ENCODE measurements around the gene AMBN. TPM values are rescaled to one million over a fixed set of nuclear protein-coding genes. Genes with fewer than 3 reads are reported as not detected.

Gene AMBN
- total and polyA plus RNA-seq, 7 donors, result not detected

DNA sequence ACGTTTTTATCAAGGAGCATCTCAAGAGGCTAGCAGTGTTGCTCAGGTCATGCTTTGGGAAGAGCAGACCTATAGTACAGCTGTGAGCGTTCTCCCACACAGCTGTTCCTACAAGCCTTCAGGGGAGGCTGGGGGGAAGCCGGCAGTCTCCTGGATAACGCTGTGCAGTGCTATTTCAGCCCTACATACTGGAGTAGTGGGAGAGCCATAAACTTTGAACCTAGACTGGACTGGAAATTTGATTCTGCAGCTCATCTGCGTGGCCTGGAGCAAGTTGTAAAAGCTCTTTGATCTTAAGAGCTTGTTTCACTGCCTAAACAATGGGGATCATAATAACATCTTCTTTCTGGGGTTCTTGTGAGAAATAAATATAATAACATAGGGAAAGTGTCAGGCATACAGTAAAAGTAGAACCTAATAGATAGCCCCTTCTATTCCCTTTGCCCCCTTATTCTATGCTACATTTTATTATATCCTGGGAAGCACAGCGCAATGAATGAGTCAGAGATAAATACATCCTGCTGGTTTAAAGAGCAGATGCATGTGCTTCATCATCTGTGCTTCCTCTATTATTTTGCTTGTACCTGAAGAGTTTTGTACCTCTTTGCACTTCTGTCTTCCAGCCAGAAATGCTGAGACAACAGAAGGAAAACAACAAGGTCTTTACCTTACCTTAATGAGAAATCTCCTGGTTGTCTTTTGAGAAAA, 14.7 kb upstream of the AMBN start:
- Histone ChIP-seq H3K4me3 (no peak overlapping the region), H3K9me3 (no peaks in the 10 kb centered on the region), H3K36me3 (ENCODE audit: insufficient read depth in 1 of 2, low read depth in 1 of 2) (no peaks in the 10 kb centered on the region), H3K27me3 (ENCODE audit: insufficient read depth in 3 of 3, low read length in 2 of 3) (no peaks in the 10 kb centered on the region), H3K4me1 (no peaks in the 10 kb centered on the region), H3K27ac (no peak overlapping the region)
- intact Hi-C loops (cut with DNase I), result no loop called here
- TF ChIP-seq, protein P1, sequence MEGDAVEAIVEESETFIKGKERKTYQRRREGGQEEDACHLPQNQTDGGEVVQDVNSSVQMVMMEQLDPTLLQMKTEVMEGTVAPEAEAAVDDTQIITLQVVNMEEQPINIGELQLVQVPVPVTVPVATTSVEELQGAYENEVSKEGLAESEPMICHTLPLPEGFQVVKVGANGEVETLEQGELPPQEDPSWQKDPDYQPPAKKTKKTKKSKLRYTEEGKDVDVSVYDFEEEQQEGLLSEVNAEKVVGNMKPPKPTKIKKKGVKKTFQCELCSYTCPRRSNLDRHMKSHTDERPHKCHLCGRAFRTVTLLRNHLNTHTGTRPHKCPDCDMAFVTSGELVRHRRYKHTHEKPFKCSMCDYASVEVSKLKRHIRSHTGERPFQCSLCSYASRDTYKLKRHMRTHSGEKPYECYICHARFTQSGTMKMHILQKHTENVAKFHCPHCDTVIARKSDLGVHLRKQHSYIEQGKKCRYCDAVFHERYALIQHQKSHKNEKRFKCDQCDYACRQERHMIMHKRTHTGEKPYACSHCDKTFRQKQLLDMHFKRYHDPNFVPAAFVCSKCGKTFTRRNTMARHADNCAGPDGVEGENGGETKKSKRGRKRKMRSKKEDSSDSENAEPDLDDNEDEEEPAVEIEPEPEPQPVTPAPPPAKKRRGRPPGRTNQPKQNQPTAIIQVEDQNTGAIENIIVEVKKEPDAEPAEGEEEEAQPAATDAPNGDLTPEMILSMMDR (IDR thresholded peaks at IDR 0.05), result no peak
- ATAC-seq, result no peak
- WGBS, 3 donors, result 21 to 26% (median 22%) methylated on average over 6 of the region's 6 CpGs
- no peak for DNase-seq

DNA sequence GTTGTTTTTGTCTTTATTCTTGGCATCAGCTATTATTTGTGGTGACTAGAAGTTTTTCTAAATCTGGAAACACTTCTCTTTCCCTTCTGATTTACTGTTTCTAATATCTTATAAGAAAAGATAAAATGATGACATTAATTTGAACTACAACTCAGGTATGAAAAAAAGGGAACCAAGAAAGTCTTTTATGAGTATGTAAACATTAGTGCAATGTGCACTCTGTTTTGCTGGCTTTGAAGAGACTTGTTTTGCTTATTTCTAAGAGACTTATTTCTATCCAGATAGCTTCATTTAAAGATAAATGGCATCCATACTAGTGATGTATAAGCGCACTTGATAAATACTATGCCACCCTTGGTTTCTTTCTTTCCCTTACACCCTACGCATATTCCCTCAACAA, 10.1 kb upstream of the AMBN start:
- no peaks in the 10 kb centered on the region for H3K4me1 ChIP-seq
- WGBS, 3 donors, result 71 to 94% (median 93%) methylated on average over 2 of the region's 2 CpGs
- ATAC-seq (no peak), DNase-seq (no peak)
- H3K27ac ChIP-seq, result no peak overlapping the region
- no peaks in the 10 kb centered on the region for H3K27me3 ChIP-seq (ENCODE audit: insufficient read depth in 3 of 3, low read length in 2 of 3)
- intact Hi-C loops (cut with DNase I), result no loop called here
- H3K4me3 ChIP-seq, result no peak overlapping the region
- H3K9me3 ChIP-seq, result no peaks in the 10 kb centered on the region
- no peaks in the 10 kb centered on the region for H3K36me3 ChIP-seq (ENCODE audit: insufficient read depth in 1 of 2, low read depth in 1 of 2)
- TF ChIP-seq, protein P1 (IDR thresholded peaks at IDR 0.05), result no peak

DNA sequence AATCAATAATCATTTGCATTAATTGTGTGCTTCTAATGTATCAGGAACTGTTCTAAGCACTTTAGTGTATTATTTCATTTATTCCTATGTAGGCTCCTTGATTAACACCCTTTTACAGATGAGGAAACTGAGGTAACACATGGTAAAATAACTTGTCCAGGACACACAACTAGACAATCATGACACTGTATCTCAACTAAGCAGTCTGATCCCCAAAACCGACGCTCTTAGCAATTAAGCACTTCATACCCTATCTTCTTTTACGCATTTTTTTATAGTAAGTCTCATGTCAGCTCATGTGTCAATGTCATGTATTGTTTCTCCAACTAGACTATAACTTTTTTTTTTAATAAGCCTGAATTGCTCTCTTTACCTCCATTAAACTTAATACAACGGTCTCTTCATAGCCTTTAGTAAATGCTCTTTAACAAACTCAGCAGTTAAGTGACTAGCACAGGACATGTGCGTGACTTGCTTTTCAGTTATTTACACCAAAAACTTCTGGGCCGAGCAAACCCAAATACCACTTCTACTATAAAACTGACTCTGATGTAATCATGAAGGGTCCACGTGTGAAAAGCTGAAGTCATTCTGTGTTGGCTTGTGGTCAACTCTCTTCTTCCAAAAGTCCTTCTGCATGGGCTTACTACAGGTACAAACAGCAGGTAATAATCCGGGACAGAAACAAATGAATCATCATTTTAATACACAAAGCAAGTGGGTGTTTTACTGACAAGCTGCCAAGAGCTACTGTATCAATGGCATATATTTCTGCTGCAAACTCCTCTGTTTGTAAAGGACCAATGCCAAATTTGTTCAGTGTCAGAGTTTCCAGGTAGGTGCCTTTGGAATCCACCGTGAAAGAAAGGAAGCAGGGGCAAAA, 7.9 kb upstream of the AMBN start:
- WGBS, 3 donors, result 67 to 75% (median 74%) methylated on average over 9 of the region's 9 CpGs
- DNase-seq (no peak), ATAC-seq (no peak)
- Histone ChIP-seq H3K4me3 (no peak overlapping the region), H3K9me3 (no peaks in the 10 kb centered on the region), H3K27me3 (ENCODE audit: insufficient read depth in 3 of 3, low read length in 2 of 3) (no peaks in the 10 kb centered on the region), H3K36me3 (ENCODE audit: insufficient read depth in 1 of 2, low read depth in 1 of 2) (no peaks in the 10 kb centered on the region), H3K4me1 (no peaks in the 10 kb centered on the region), H3K27ac (no peak overlapping the region)
- intact Hi-C loops (cut with DNase I), result no loop called here
- TF ChIP-seq, protein P1 (IDR thresholded peaks at IDR 0.05), result no peak

DNA sequence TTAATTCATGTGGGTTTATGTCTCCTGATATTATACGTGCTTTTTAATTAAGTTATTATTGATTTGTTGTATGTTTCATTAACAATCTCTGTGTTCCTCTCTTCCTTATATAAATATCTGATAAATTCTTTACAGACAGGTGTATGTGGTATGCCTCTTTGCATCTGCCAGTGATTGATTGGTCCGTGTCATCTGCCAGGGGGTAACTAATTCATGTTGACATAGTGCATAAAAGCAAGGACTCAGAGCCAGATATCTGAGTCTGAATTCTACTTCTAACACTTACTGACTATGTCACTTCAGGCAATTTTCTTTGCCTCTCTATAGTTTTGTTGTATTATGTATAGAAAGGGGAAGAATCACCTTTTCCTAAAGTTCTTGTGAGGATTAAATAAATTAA, 5.2 kb upstream of the AMBN start:
- no peak for DNase-seq
- intact Hi-C loops (cut with DNase I), result no loop called here
- 50 to 57% (median 51%) methylated on average over 2 of the region's 2 CpGs for WGBS, 3 donors

More for the DNA sequence above, 5.2 kb upstream of the AMBN start:
- no peak overlapping the region for H3K4me3 ChIP-seq
- H3K36me3 ChIP-seq (ENCODE audit: insufficient read depth in 1 of 2, low read depth in 1 of 2), result no peaks in the 10 kb centered on the region
- H3K27me3 ChIP-seq (ENCODE audit: insufficient read depth in 3 of 3, low read length in 2 of 3), result no peaks in the 10 kb centered on the region
- TF ChIP-seq, protein P1 (IDR thresholded peaks at IDR 0.05), result no peak
- H3K4me1 ChIP-seq, result no peaks in the 10 kb centered on the region
- H3K27ac ChIP-seq, result no peak overlapping the region
- no peak for ATAC-seq
- no peaks in the 10 kb centered on the region for H3K9me3 ChIP-seq

All from psoas muscle (tissue), 8 donors.